ENCODE measurements around the gene CELF2.

The CELF2 gene

GRCh38 chr10:11324761-11325321, 307.2 kb downstream of the CELF2 start:
- Mint-ChIP-seq H3K27me3 (ENCODE audit: low read depth, poor library complexity) (peaks cover 13% of the 10 kb centered on the region), H3K4me1 (peaks cover 32% of the 10 kb centered on the region), H3K27ac (no peak overlapping the region), H3K4me3 (no peak overlapping the region), H3K9me3 (no peaks in the 10 kb centered on the region), H3K36me3 (ENCODE audit: low read depth) (no peaks in the 10 kb centered on the region)
- no peak for TF ChIP-seq CTCF (IDR thresholded peaks at IDR 0.05)
- DNase-seq = no peak

- H3K27ac Mint-ChIP-seq = no peak overlapping the region
- peaks cover 12% of the 10 kb centered on the region for H3K27me3 Mint-ChIP-seq (ENCODE audit: low read depth, poor library complexity)
- TF ChIP-seq CTCF (IDR thresholded peaks at IDR 0.05) = no peak
- H3K4me1 Mint-ChIP-seq = peaks cover 40% of the 10 kb centered on the region
- no peak for DNase-seq
- no peak overlapping the region for H3K4me3 Mint-ChIP-seq
- H3K36me3 Mint-ChIP-seq (ENCODE audit: low read depth) = no peaks in the 10 kb centered on the region
- H3K9me3 Mint-ChIP-seq = no peaks in the 10 kb centered on the region
Measured at GRCh38 chr10:11325817-11326216, 308.1 kb downstream of the CELF2 start.

- Mint-ChIP-seq H3K27me3 (ENCODE audit: low read depth, poor library complexity) (peaks cover 12% of the 10 kb centered on the region), H3K4me3 (no peak overlapping the region), H3K9me3 (no peaks in the 10 kb centered on the region), H3K36me3 (ENCODE audit: low read depth) (no peaks in the 10 kb centered on the region), H3K4me1 (peaks cover 40% of the 10 kb centered on the region), H3K27ac (no peak overlapping the region)
- no peak for TF ChIP-seq CTCF (IDR thresholded peaks at IDR 0.05)
- no peak for DNase-seq
Measured at GRCh38 chr10:11326241-11326640, 308.6 kb downstream of the CELF2 start.

GRCh38 chr10:11326913-11327616, 309.4 kb downstream of the CELF2 start:
- H3K9me3 Mint-ChIP-seq = no peaks in the 10 kb centered on the region

GRCh38 chr10:11328264-11329061, 310.8 kb downstream of the CELF2 start:
- no peak for DNase-seq
- no peak for TF ChIP-seq CTCF (IDR thresholded peaks at IDR 0.05)
- Mint-ChIP-seq H3K27ac (no peak overlapping the region), H3K4me1 (peaks cover 39% of the 10 kb centered on the region), H3K27me3 (ENCODE audit: low read depth, poor library complexity) (peaks cover 20% of the 10 kb centered on the region), H3K4me3 (no peak overlapping the region), H3K36me3 (ENCODE audit: low read depth) (no peaks in the 10 kb centered on the region), H3K9me3 (no peaks in the 10 kb centered on the region)

More at GRCh38 chr10:11326913-11327616, 309.4 kb downstream of the CELF2 start:
- Mint-ChIP-seq H3K27ac (no peak overlapping the region), H3K4me3 (no peak overlapping the region), H3K36me3 (ENCODE audit: low read depth) (no peaks in the 10 kb centered on the region), H3K4me1 (peaks cover 40% of the 10 kb centered on the region), H3K27me3 (ENCODE audit: low read depth, poor library complexity) (peaks cover 12% of the 10 kb centered on the region)
- no peak for TF ChIP-seq CTCF (IDR thresholded peaks at IDR 0.05)
- no peak for DNase-seq
